NCI-H2107 (cell line): ENCODE data around the gene EPOP.

Experiments
- DNase-seq: peaks from one replicate; lab custom pipeline; 2025; lab: John Stamatoyannopoulos, UW

EPOP gene

GRCh38 chr17:38705803-38706504, 31.2 kb upstream of the EPOP start:
- DNase-seq, result no peak

DNA sequence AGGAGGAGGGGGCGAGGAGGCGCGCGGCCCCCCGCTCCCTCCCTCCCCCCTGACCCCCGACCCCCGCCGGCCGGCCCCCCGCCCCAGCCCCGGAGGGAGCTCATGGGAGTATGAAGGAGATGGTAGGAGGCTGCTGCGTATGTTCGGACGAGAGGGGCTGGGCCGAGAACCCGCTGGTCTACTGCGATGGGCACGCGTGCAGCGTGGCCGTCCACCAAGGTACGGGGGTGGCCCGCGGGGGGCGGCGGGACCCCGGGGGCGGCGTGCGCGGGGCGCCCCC, 30.7 kb upstream of the EPOP start:
- no peak for DNase-seq

DNA sequence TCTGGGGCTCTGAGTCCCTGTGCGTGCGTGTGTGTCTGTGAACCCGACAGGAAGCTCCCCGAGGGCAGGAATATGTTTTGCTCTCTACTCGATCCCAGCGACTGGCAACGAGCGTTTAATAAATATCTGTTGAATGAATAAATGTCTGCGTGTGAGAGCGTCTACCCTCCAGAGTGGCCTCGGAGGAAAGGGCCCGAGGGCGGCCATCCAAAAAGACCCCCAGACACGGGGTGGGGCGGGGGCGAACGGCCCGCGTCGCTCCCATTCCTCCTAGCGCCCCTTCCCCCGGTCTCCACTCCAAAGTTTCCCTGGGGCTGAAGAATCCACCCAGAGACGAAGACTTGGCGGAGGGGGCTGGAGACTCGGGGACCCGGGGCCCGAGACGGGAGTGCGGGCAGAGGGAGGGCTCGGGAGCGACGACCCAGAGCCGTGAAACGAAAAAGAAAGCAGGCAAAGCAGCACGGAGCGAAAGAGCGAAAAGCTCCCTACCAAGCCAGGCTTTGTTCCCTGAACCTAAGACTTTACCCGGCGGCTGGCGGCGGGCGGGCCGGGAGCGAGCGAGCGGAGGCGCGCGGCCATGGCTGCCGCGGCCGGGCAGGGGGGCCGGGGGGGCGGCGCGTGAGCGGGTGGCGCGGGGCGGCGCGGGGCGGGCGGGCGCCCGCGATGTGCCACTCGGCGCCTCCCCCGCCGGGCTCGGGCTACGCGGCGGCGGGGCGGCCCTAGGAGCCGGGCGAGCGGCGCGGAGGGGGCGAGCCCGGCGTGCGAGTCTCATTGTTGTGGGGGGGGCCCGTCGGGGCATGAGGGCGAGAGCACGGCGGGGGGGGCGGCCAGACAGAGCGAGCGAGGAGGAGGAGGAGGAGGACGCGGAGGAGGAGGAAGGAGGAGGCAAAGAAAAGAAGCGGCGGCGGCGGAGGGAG, 30.1 kb upstream of the EPOP start, which contains the start of gene MLLT6:
Gene MLLT6, plus strand, starts transcription at position 668 of the 917 bp plus-strand sequence. CDS start 360 bp downstream, outside the sequence.
- peak; percentile 60 for DNase-seq

GRCh38 chr17:38703742-38704605, 29.2 kb upstream of the EPOP start:
- peak; percentile 75 for DNase-seq

DNA sequence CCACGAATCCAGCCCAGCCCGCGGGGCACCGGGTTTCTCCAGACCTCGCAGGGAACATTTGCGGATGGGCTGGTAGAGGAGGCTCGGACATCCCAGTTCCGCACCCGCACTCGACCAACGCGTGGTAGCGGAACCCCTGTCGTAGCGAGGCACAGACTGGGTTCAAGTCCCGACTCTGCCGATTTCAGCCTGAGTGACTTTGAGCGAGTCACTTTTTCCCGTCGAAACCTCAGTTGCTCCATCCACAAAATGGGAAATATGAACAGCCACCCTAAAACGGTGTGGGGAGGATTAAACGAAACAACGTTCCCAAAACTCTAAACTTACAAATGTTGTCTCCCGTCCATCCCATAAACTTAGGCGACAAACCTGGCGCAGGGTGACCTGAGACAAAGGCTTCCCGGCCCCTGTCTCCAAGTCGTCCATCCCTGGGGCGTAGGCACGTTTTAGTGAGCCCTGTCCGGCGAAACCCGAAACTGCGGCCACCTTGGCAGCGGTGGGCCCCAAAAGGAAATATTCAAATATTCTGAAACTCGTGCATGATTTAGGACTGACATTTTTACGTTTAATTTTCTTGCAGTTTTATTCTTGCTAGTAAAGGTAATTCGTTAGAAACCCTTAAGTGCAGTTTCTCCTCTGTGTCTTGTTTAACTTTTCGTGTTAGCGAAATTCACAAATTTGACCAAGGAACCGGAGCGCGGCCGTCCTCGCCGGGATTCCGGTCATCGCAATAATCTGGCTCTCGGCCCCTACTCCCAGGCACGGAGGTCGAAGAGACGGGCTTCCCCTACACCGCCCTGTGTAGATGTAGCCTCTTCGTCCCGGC, 28.4 kb upstream of the EPOP start:
- DNase-seq, result no peak

DNA sequence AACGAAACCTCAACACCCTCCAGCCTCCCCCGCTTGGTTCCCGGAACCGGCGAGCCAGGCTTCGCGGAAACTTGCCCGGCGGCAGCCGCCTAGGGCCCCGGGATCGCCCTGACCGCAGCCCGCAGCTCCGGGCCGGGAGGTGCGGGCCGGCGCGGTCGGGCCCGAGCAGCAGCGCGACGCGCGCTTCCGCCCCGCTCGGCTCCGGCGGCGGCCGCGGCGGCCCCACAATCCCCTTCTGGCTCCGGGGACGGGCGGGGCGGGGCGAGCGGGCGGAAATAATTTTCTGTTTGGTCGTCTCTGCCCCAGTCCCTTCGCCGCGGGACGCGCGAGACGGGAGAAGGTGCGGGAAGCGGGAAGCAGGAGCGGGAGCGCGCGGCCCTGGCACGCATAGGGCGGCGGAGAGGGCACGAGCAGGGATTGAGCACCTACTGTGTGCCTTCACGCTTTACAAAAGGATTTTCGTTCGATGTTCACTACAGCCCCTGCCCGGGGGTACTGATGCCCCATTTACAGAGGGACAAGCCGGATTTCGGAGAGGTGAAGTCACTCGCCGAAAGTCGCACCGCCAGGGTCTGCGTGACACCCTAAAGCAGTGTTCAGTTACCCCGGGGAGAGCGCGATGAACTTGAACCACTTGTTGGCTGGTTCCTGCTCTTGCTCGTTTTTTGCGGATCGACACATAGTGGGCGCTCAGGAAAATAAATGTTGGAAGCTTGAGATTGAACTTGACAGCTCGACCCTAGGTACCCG, 27.6 kb upstream of the EPOP start:
- peak; percentile 44 for DNase-seq

GRCh38 chr17:38701504-38702165, 26.9 kb upstream of the EPOP start:
- DNase-seq, result no peak

DNA sequence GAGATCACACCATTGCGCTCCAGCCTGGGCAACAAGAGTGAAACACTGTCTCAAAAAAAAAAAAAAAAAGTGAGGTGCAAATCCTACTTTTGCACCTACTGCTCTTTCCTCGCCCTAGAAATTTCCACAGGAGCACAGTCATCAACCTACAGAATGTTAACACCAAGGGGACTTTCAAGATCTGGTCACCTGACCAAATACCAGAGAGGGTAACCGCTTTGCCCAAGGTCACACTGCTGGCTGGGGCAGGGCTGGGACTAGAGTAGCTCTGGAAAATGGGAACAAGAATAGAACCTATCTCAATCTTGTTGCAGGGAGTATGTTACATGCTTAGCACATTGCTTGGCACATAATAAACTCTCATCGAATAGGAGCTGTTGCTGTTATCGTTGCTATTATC, 24.0 kb upstream of the EPOP start:
- DNase-seq, result no peak

DNA sequence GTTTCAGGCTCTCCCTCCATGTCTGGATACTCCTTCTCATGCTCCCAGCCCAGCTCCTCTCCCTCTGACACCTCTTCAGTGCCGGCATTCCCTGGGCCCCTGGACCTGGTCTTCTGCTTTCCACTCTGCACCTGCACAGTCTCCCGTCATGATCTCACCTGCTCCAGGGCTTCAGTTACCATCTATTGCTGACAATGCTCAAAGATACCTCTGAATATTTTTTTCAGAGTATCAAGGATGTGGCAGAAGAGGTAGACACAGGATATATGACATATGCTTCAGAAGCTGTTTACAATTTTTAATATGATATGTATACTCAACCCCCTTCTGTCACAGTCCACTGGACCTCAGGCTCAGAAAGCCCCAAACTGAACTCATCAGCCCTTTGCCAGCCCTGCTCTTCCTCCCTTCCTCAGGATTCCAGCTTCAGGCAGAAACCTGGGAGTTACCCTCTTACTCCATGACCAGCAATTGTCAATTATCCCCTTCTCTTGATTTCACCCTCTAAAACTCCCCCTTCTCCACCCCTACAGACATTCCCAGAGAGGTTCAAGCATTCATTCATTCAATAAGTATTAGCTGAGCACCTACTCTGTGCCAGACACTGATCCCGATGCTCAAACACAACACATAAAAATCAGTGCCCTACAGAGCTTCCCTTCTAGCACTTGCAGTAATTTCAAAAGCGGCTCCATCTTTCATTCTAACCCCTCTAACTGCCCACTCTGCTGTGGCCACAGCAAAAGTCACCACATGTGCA, 22.5 kb upstream of the EPOP start:
- no peak for DNase-seq

GRCh38 chr17:38693700-38694329, 19.1 kb upstream of the EPOP start:
- DNase-seq, result no peak

- DNase-seq, result no peak
These were observed 16.4 kb upstream of the EPOP start for GRCh38 chr17:38691154-38691553.

- no peak for DNase-seq
These were observed 15.6 kb upstream of the EPOP start for GRCh38 chr17:38690386-38690785.

GRCh38 chr17:38687286-38687685, 12.5 kb upstream of the EPOP start:
- no peak for DNase-seq

GRCh38 chr17:38685491-38685890, 10.7 kb upstream of the EPOP start:
- no peak for DNase-seq

DNA sequence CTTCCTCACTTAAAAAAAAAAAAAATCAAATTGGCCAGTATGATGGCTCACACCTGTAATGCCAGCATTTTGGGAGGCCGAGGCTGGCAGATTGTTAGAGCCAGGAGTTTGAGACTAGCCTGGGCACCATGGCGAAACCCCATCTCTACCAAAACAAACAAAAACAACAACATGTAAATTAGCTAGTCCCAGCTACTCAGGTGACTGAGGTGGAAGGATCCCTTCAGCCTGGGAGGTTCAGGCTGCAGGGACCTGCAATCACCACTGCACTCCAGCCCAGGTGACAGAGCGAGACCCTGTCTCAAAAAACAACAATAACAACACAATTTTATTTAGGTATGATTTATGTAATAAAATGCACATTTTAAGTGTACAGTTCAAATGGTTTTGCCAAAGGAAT, 6.3 kb upstream of the EPOP start:
- no peak for DNase-seq

DNA sequence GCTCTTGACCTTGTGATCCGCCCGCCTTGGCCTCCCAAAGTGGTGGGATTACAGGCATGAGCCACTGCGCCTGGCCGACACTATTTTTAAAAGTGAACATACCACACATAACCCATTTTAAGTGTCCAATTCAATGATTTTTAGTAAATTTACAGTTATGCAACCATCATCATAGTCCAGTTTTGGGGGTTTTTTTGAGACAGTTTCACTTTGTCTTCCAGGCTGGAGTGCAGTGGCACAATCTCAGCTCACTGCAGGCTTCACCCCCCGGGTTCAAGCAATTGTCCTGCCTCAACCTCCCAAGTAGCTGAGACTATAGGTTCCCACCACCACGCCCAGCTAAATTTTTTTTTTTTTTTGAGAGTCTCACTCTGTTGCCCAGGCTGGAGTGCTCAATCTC, 3.1 kb upstream of the EPOP start:
- no peak for DNase-seq

GRCh38 chr17:38676706-38677504, 2.1 kb upstream of the EPOP start:
- peak; percentile 68 for DNase-seq
